ENCODE measurements around the gene AHCY. TPM values are rescaled to one million over a fixed set of nuclear protein-coding genes. Genes with fewer than 3 reads are reported as not detected.

The AHCY gene
- total RNA-seq, 2 experiments from 2014 or later: 16.7 to 16.9 TPM

DNA sequence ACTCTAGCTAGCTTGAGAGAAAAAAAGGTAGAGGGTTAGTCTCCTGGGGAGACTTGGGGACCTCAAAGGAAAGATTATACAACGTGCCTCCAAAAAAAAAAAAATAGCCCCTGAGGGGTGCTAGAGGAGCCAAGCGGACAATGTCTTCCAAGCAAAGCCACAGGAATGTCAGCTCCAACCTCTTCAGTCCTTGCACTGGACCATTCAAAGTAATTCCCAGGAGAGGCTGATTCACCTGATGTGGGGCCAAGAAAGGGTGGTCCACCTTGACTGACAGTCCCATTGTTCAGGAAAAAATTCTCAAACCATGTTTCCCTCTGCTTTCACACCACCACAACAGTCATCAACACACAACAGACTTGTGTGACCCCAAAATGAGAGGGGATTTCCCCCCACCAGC is 31.2 kb downstream of the AHCY start:
- CTCF ChIA-PET: no interaction called here

DNA sequence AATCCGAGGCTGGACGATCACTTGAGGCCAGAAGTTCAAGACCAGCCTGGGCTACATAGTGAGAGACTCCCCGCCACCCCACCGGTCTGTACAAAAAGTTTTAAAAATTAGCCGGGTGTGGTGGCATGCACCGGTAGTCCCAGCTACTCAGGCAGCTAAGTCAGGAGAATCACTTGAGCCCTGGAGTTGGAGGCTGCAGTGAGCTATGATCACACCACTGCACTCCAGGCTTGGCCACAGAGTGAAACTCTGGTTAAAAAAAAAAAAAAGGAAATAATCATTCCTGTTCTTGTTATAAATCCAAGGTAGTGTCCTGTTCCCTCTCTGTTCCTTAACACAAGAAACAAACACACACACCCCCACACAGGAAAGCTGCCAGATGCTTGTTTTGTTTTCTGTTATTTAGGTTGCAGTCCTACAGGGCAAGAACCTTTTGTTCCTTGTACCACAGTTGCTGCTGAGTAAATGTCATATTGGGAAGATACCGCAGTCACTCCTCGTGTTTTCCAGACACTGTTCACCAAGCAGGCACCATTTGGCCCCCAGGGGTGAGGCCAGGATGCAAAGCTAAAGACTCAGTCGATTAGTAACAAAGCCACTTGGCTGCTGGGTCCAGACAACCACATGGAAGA is 33.0 kb downstream of the AHCY start:
- intact Hi-C loops (cut with DNase I, micrococcal nuclease): loop anchor here in 1 of 2 experiments (5.0 kb wide), 1 partner anchor 78 kb away; no protein-coding TSS in a partner anchor
- Mint-ChIP-seq H3K36me3 (ENCODE audit: low read depth) (no peaks in the 10 kb centered on the region), H3K4me1 (ENCODE audit: low read depth) (no peaks in the 10 kb centered on the region), H3K27me3 (peaks cover 7% of the 10 kb centered on the region), H3K4me3 (no peak overlapping the region), H3K9me3 (no peaks in the 10 kb centered on the region), H3K27ac (no peak overlapping the region)
- H3K27ac ChIP-seq (ENCODE audit: low read depth in 1 of 2, low read length in 2 of 2): no peak overlapping the region
- no peak overlapping the region for H3K4me3 ChIP-seq (ENCODE audit: low read length)
- H3K9me3 ChIP-seq (ENCODE audit: control insufficient read depth in 1 of 2, insufficient read depth in 1 of 2, low read length in 2 of 2): no peaks in the 10 kb centered on the region
- no peak for ATAC-seq (ENCODE audit: poor library complexity)
- peaks cover 0 to 4% of the 10 kb centered on the region in 2 experiments for H3K27me3 ChIP-seq (ENCODE audit: control insufficient read depth in 1 of 2, insufficient read depth in 2 of 2, low read length in 2 of 2)
- POLR2A ChIA-PET: no interaction called here
- H3K36me3 ChIP-seq (ENCODE audit: insufficient read depth, low read length): no peaks in the 10 kb centered on the region
- CTCF ChIA-PET: interaction anchor here (0.7 kb wide), 1 partner anchor 674 kb away, joined by 3 read pairs; no protein-coding TSS in a partner anchor
- no peak for TF ChIP-seq CTCF (IDR thresholded peaks at IDR 0.05)
- peaks cover 11% of the 10 kb centered on the region for H3K4me1 ChIP-seq (ENCODE audit: insufficient read depth, low read length)
- DNase-seq: no peak

More for the DNA sequence above, 31.2 kb downstream of the AHCY start:
- Histone ChIP-seq H3K27ac (ENCODE audit: low read depth in 1 of 2, low read length in 2 of 2) (no peak overlapping the region), H3K27me3 (ENCODE audit: control insufficient read depth in 1 of 2, insufficient read depth in 2 of 2, low read length in 2 of 2) (peaks cover 0 to 4% of the 10 kb centered on the region in 2 experiments), H3K9me3 (ENCODE audit: control insufficient read depth in 1 of 2, insufficient read depth in 1 of 2, low read length in 2 of 2) (no peaks in the 10 kb centered on the region), H3K36me3 (ENCODE audit: insufficient read depth, low read length) (peaks cover 7% of the 10 kb centered on the region), H3K4me3 (ENCODE audit: low read length) (no peak overlapping the region), H3K4me1 (ENCODE audit: insufficient read depth, low read length) (peaks cover 11% of the 10 kb centered on the region)
- Mint-ChIP-seq H3K9me3 (no peaks in the 10 kb centered on the region), H3K4me3 (no peak overlapping the region), H3K27me3 (peaks cover 7% of the 10 kb centered on the region), H3K4me1 (ENCODE audit: low read depth) (no peaks in the 10 kb centered on the region), H3K27ac (no peak overlapping the region), H3K36me3 (ENCODE audit: low read depth) (no peaks in the 10 kb centered on the region)
- POLR2A ChIA-PET: no interaction called here
- ATAC-seq (ENCODE audit: poor library complexity) (no peak), DNase-seq (no peak)
- intact Hi-C loops (cut with DNase I, micrococcal nuclease): loop anchor here in 1 of 2 experiments (5.0 kb wide), 1 partner anchor 80 kb away; no protein-coding TSS in a partner anchor
- TF ChIP-seq CTCF (IDR thresholded peaks at IDR 0.05): no peak

- Histone ChIP-seq H3K4me3 (ENCODE audit: low read length) (peak overlapping the region; percentile 39), H3K9me3 (ENCODE audit: control insufficient read depth in 1 of 2, insufficient read depth in 1 of 2, low read length in 2 of 2) (no peaks in the 10 kb centered on the region), H3K27me3 (ENCODE audit: control insufficient read depth in 1 of 2, insufficient read depth in 2 of 2, low read length in 2 of 2) (peaks cover 0 to 4% of the 10 kb centered on the region in 2 experiments), H3K27ac (ENCODE audit: low read depth in 1 of 2, low read length in 2 of 2) (no peak overlapping the region), H3K4me1 (ENCODE audit: insufficient read depth, low read length) (peaks cover 11% of the 10 kb centered on the region), H3K36me3 (ENCODE audit: insufficient read depth, low read length) (no peaks in the 10 kb centered on the region)
- ATAC-seq (ENCODE audit: poor library complexity) (peak; percentile 73), DNase-seq (peak in 12 of 14 experiments; percentile 7 to 54 (median 19))
- ChIA-PET POLR2A (no interaction called here), CTCF (no interaction called here)
- no peaks in the 10 kb centered on the region for H3K4me1 Mint-ChIP-seq (ENCODE audit: low read depth)
- TF ChIP-seq CTCF (IDR thresholded peaks at IDR 0.05): no peak
- intact Hi-C loops (cut with DNase I, micrococcal nuclease): no loop called here
- peak overlapping the region; percentile 65 for H3K4me3 Mint-ChIP-seq
- H3K27me3 Mint-ChIP-seq: peaks cover 7% of the 10 kb centered on the region
- H3K9me3 Mint-ChIP-seq: no peaks in the 10 kb centered on the region
- no peaks in the 10 kb centered on the region for H3K36me3 Mint-ChIP-seq (ENCODE audit: low read depth)
- H3K27ac Mint-ChIP-seq: no peak overlapping the region
These were observed 34.1 kb downstream of the AHCY start for GRCh38 chr20:34268851-34269636.

Measured in CD4-positive, alpha-beta T cell (primary cell).